Stimulated activated CD4-positive, alpha-beta T cell treated with anti-CD3 and anti-CD28 coated beads, Interleukin-15, amount 100 ng/mL, for 1 hour (primary cell): ENCODE measurements around the gene CIT.

ENCODE experiments used
- DNase-seq, 2 donors: peaks; one replicate each; pipeline ENCODE4 v3.0.0-alpha.2; 2020; ENCODE audit warnings: low read depth in 1 of 2, low spot score in 1 of 2

Gene CIT

GRCh38 chr12:119704065-119704747, 172.9 kb downstream of the CIT start:
- no peak for DNase-seq

- DNase-seq = no peak
These were observed 177.0 kb downstream of the CIT start for GRCh38 chr12:119700078-119700477.

GRCh38 chr12:119699199-119699760, 177.8 kb downstream of the CIT start:
- no peak for DNase-seq

GRCh38 chr12:119696943-119697342, 180.2 kb downstream of the CIT start:
- no peak for DNase-seq

GRCh38 chr12:119695034-119695433, 182.1 kb downstream of the CIT start:
- no peak for DNase-seq

- DNase-seq = no peak
These were observed 183.0 kb downstream of the CIT start for GRCh38 chr12:119694111-119694510.

GRCh38 chr12:119693511-119693910, 183.6 kb downstream of the CIT start:
- no peak for DNase-seq

GRCh38 chr12:119692997-119693396, 184.1 kb downstream of the CIT start:
- no peak for DNase-seq

- DNase-seq = no peak
These were observed 184.7 kb downstream of the CIT start for GRCh38 chr12:119692410-119692809.

- no peak for DNase-seq
These were observed 185.8 kb downstream of the CIT start for GRCh38 chr12:119691202-119691810.

GRCh38 chr12:119689935-119690500, 187.1 kb downstream of the CIT start:
- DNase-seq = no peak

- DNase-seq = no peak
These were observed 189.2 kb downstream of the CIT start for GRCh38 chr12:119687879-119688278.

- DNase-seq = no peak
These were observed 189.7 kb downstream of the CIT start for GRCh38 chr12:119687406-119687805.

GRCh38 chr12:119686776-119687175, 190.3 kb downstream of the CIT start:
- DNase-seq = no peak

GRCh38 chr12:119686355-119686754, 190.8 kb downstream of the CIT start:
- DNase-seq = no peak

GRCh38 chr12:119685375-119685774, 191.7 kb downstream of the CIT start:
- DNase-seq = no peak

- DNase-seq = no peak
These were observed 192.3 kb downstream of the CIT start for GRCh38 chr12:119684711-119685369.

- DNase-seq = no peak
These were observed 193.3 kb downstream of the CIT start for GRCh38 chr12:119683816-119684215.

GRCh38 chr12:119683413-119683812, 193.7 kb downstream of the CIT start:
- DNase-seq = no peak

GRCh38 chr12:119682639-119683252, 194.4 kb downstream of the CIT start:
- DNase-seq = no peak
